GM19468 (cell line): ENCODE results near the gene CPEB1.

Source experiments
- ATAC-seq: cut with Tn5 transposase; IDR thresholded peaks from one replicate; pipeline ENCODE4 v1.9.1; 2021; ENCODE audit warnings: mild to moderate bottlenecking, moderate library complexity, moderate number of reproducible peaks; ENCODE audit not compliant: unreplicated experiment; ENCODE audit errors: extremely low read depth

CPEB1 gene

GRCh38 chr15:82647045-82647834, at the start of gene CPEB1:
Gene CPEB1, minus strand, starts transcription at chr15:82647363. Its CDS starts 18,904 bp downstream, at chr15:82628459.
- ATAC-seq, result no peak

- no peak for ATAC-seq
These were observed 45.0 kb upstream of the CPEB1 start for GRCh38 chr15:82692171-82692570.

- ATAC-seq, result no peak
These were observed 42.0 kb upstream of the CPEB1 start for GRCh38 chr15:82689147-82689546.

GRCh38 chr15:82688691-82689090, 41.5 kb upstream of the CPEB1 start:
- no peak for ATAC-seq

- no peak for ATAC-seq
These were observed 34.2 kb upstream of the CPEB1 start for GRCh38 chr15:82681371-82681770.

- peak; percentile 60 for ATAC-seq
These were observed 33.3 kb upstream of the CPEB1 start for GRCh38 chr15:82680200-82681102.

- ATAC-seq, result no peak
These were observed 32.5 kb upstream of the CPEB1 start for GRCh38 chr15:82679626-82680199.

- ATAC-seq, result no peak
These were observed 30.7 kb upstream of the CPEB1 start for GRCh38 chr15:82677720-82678323.

GRCh38 chr15:82674873-82675272, 27.7 kb upstream of the CPEB1 start:
- no peak for ATAC-seq

GRCh38 chr15:82670699-82671098, 23.5 kb upstream of the CPEB1 start:
- no peak for ATAC-seq

- no peak for ATAC-seq
These were observed 19.4 kb upstream of the CPEB1 start for GRCh38 chr15:82666606-82667005.

- no peak for ATAC-seq
These were observed 16.9 kb upstream of the CPEB1 start for GRCh38 chr15:82664021-82664420.

- no peak for ATAC-seq
These were observed 16.0 kb upstream of the CPEB1 start for GRCh38 chr15:82663186-82663600.

GRCh38 chr15:82662641-82663040, 15.5 kb upstream of the CPEB1 start:
- no peak for ATAC-seq

- ATAC-seq, result no peak
These were observed 13.2 kb upstream of the CPEB1 start for GRCh38 chr15:82660378-82660777.

GRCh38 chr15:82656641-82657266, 9.6 kb upstream of the CPEB1 start:
- ATAC-seq, result no peak

- no peak for ATAC-seq
These were observed 8.4 kb upstream of the CPEB1 start for GRCh38 chr15:82655606-82656005.

- no peak for ATAC-seq
These were observed 6.5 kb upstream of the CPEB1 start for GRCh38 chr15:82653483-82654168.

- no peak for ATAC-seq
These were observed 4.5 kb upstream of the CPEB1 start for GRCh38 chr15:82651708-82652107.
